B cell (primary cell): ENCODE measurements around the gene C1QL1. TPM values are rescaled to one million over a fixed set of nuclear protein-coding genes. Genes with fewer than 3 reads are reported as not detected.

ENCODE experiments used
- ATAC-seq: fragments of 200-7000 bp; cut with Tn5 transposase; one replicate; pipeline ENCODE4 v1.10.0; 2021; ENCODE audit warnings: low read depth, mild to moderate bottlenecking, moderate number of reproducible peaks, moderate library complexity
- CTCF ChIA-PET: fragments of 350-600 bp; sonication (Branson Sonifier 250); formaldehyde crosslinking; loops from one replicate; lab custom pipeline; 2021; ENCODE audit warnings: antibody characterized with exemption, inconsistent platforms; lab: Charles Lee
- POLR2A ChIA-PET: fragments of 350-600 bp; sonication (Branson Sonifier 250); formaldehyde crosslinking; loops from one replicate; lab custom pipeline; 2021; ENCODE audit warnings: antibody characterized with exemption; lab: Charles Lee
- DNase-seq: peaks from one replicate; pipeline ENCODE4 v3.0.0; 2013
- H2AFZ ChIP-seq: 2 replicates; pipeline ENCODE4 v1.6.1; 2012; ENCODE audit warnings: mild to moderate bottlenecking, low read depth, low read length; ENCODE audit not compliant: insufficient read depth, poor library complexity, severe bottlenecking
- H3K27ac ChIP-seq, 2 donors: 1 replicate in 1 of 2; 2 replicates in 1 of 2; pipeline ENCODE4 v1.5.1; 2012 to 2013; ENCODE audit warnings: low read length in 2 of 2, mild to moderate bottlenecking in 2 of 2, moderate library complexity in 1 of 2
- H3K27me3 ChIP-seq, 4 experiments: fragments of 200-600 bp in 1 of 4; sonication (generic) in 1 of 4; replicated peaks in 1 of 4; 1 replicate in 2 of 4; 2 replicates in 2 of 4; pipeline versions ENCODE4 v1.6.1 to v1.7.0; 2013 to 2016; ENCODE audit warnings: low read length in 3 of 4, mild to moderate bottlenecking in 2 of 4, mixed read lengths in 1 of 4, moderate library complexity in 1 of 4; ENCODE audit not compliant: insufficient read depth in 4 of 4, control insufficient read depth in 3 of 4; ENCODE audit errors: control extremely low read depth in 1 of 4
- H3K36me3 ChIP-seq, 2 experiments: replicated peaks in 1 of 2; 1 replicate in 1 of 2; 2 replicates in 1 of 2; pipeline versions ENCODE4 v1.6.1 to v1.7.1; 2013; ENCODE audit warnings: low read length in 1 of 2; ENCODE audit not compliant: insufficient read depth in 2 of 2, control insufficient read depth in 1 of 2; ENCODE audit errors: control extremely low read depth in 1 of 2, extremely low read depth in 1 of 2
- H3K4me1 ChIP-seq, 2 donors: fragments of 200-600 bp in 1 of 2; sonication (generic) in 1 of 2; 1 replicate in 1 of 2; 2 replicates in 1 of 2; pipeline versions ENCODE4 v1.5.1 to v1.6.1; 2013 to 2017; ENCODE audit warnings: low read length in 2 of 2; ENCODE audit not compliant: control insufficient read depth in 2 of 2, insufficient read depth in 2 of 2
- H3K4me2 ChIP-seq: replicated peaks from 2 replicates; pipeline ENCODE3; 2012; ENCODE audit warnings: mild to moderate bottlenecking, low read depth, low read length; ENCODE audit not compliant: poor library complexity, severe bottlenecking
- H3K4me3 ChIP-seq, 5 experiments: fragments of 200-600 bp in 1 of 5; sonication (generic) in 1 of 5; 1 replicate in 3 of 5; 2 replicates in 2 of 5; pipeline versions ENCODE4 v1.5.1 to v1.7.0; 2011 to 2016; ENCODE audit warnings: low read length in 4 of 5, mild to moderate bottlenecking in 4 of 5, low read depth in 2 of 5, control low read depth in 1 of 5, moderate library complexity in 1 of 5; ENCODE audit not compliant: insufficient read depth in 1 of 5; ENCODE audit errors: control extremely low read depth in 1 of 5, extremely low read depth in 1 of 5
- H3K79me2 ChIP-seq: fragments of 200-600 bp; sonication (generic); one replicate; pipeline ENCODE4 v1.6.0; 2016; ENCODE audit warnings: low read length; ENCODE audit not compliant: control insufficient read depth, insufficient read depth
- H3K9ac ChIP-seq: fragments of 200-600 bp; sonication (generic); 2 replicates; pipeline ENCODE4 v1.6.1; 2017; ENCODE audit warnings: mild to moderate bottlenecking, low read length, moderate library complexity
- H3K9me3 ChIP-seq, 3 donors: one replicate each; pipeline versions ENCODE4 v1.6.1 to v1.7.1; 2013; ENCODE audit warnings: low read length in 2 of 3; ENCODE audit not compliant: control insufficient read depth in 2 of 3, insufficient read depth in 1 of 3; ENCODE audit errors: control extremely low read depth in 1 of 3
- H4K20me1 ChIP-seq: 2 replicates; pipeline ENCODE4 v1.6.0; 2012; ENCODE audit warnings: mild to moderate bottlenecking, low read length; ENCODE audit not compliant: insufficient read depth, control insufficient read depth, poor library complexity, severe bottlenecking
- H3K27ac Mint-ChIP-seq: one replicate; pipeline ENCODE4 v1.8.0; 2021; ENCODE audit warnings: mixed read lengths
- H3K27me3 Mint-ChIP-seq: one replicate; pipeline ENCODE4 v1.8.0; 2021; ENCODE audit warnings: mixed read lengths
- H3K4me1 Mint-ChIP-seq: one replicate; pipeline ENCODE4 v1.8.0; 2021; ENCODE audit warnings: mixed read lengths
- H3K4me3 Mint-ChIP-seq: one replicate; pipeline ENCODE4 v1.8.0; 2021; ENCODE audit warnings: mixed read lengths
- H3K9me3 Mint-ChIP-seq: one replicate; pipeline ENCODE4 v1.8.0; 2022; ENCODE audit warnings: mixed read lengths; ENCODE audit not compliant: insufficient read depth
- EZH2 ChIP-seq: IDR thresholded peaks from 2 replicates; pipeline ENCODE4 v1.6.1; 2012; ENCODE audit warnings: borderline replicate concordance, low read depth, mild to moderate bottlenecking, moderate library complexity, low read length; ENCODE audit not compliant: insufficient read depth, poor library complexity, severe bottlenecking
- WGBS: methylation state at CpG from one replicate; pipeline ENCODE4 v1.1.5; 2013; ENCODE audit warnings: missing lambda C conversion rate; ENCODE audit not compliant: insufficient coverage; 5-methylcytosine and 5-hydroxymethylcytosine counted together
- intact Hi-C: fragments of 100-400 bp; cut with micrococcal nuclease; formaldehyde crosslinking; loops from one replicate; pipeline ENCODE4 v1.10.0; 2022
- polyA plus RNA-seq: library from polyadenylated mRNA; depleted of rRNA; stranded (reverse); fragments of >200 nt; gene quantifications from 2 replicates; pipeline ENCODE4 v1.2.3, GENCODE V29; 2012
- total RNA-seq, 2 donors: library from RNA; stranded (reverse); fragments of 120-200 nt in 1 of 2; gene quantifications; 1 replicate in 1 of 2; 2 replicates in 1 of 2; pipeline versions ENCODE4 v1.2.3 to v1.2.4, GENCODE V29; 2013 to 2022
- TF ChIP-seq, protein P1 (sequence below): fragments of 200-600 bp; IDR thresholded peaks from one replicate; pipeline ENCODE4 v1.8.0; 2022; ENCODE audit warnings: antibody characterized with exemption, mild to moderate bottlenecking

Gene C1QL1
- total and polyA plus RNA-seq, 2 donors (not counting 1 experiment from before 2014, with no cell fraction given), result not detected

DNA sequence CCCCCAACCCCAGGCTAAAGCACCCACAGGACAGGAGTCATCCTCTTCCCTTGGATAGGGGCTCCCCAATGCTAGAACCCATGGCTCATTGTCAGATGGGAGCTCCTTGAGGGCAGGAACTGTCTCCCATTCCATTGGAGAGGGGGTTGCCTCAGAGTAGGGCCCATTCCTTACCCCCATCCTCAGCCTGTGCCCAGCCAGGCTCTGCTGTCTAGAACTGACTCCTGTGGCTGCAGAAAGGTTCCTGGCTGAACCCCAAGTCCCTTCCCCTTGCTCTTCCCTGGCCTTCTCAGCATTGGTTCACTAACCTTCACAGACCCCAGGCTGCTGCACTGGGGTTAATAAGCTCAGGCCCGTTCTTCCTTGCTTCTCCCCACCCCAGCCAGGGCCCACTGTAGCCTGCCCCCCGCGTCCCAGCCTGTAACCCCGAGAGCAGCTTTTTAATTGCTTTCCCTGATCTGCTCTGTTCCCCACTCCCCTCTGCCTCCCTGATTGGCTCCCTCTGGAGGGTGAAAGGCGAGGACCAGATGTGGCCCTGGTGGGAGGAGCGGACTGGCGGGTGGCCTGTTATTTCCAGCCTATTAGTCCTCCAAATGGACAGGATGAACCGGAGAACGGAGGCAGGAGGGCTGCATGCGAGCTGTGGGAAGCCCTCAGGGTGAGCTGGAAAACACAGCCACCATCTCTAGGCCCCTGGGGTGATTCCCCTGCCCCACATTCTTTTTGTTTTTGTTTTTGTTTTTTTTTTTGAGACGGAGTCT, 46.8 kb downstream of the C1QL1 start:
- H2AFZ ChIP-seq, result peak overlapping the region; percentile 10
- intact Hi-C loops, result no loop called here
- DNase-seq (no peak), ATAC-seq (no peak)
- 83% methylated on average over 8 of the region's 11 CpGs for WGBS
- Mint-ChIP-seq H3K27me3 (peaks cover 8% of the 10 kb centered on the region), H3K4me3 (no peak overlapping the region), H3K27ac (no peak overlapping the region), H3K4me1 (peaks cover 12% of the 10 kb centered on the region), H3K9me3 (no peaks in the 10 kb centered on the region)
- H3K79me2 ChIP-seq, result no peaks in the 10 kb centered on the region
- peaks cover 10 to 13% of the 10 kb centered on the region in 2 donors for H3K4me1 ChIP-seq
- no peaks in the 10 kb centered on the region for H3K36me3 ChIP-seq
- H4K20me1 ChIP-seq, result no peaks in the 10 kb centered on the region
- H3K9me3 ChIP-seq, result no peaks in the 10 kb centered on the region
- H3K27me3 ChIP-seq, result peaks cover 0 to 26% (median 6%) of the 10 kb centered on the region in 4 experiments
- H3K4me2 ChIP-seq, result no peak overlapping the region
- H3K9ac ChIP-seq, result no peak overlapping the region
- CTCF ChIA-PET, result interaction anchor here (1.6 to 6.0 kb wide), 5 partner anchors 101 to 276 kb away, joined by 4 to 95 read pairs (median 21); partner anchors contain the start of gene ACBD4
- TF ChIP-seq, protein P1, sequence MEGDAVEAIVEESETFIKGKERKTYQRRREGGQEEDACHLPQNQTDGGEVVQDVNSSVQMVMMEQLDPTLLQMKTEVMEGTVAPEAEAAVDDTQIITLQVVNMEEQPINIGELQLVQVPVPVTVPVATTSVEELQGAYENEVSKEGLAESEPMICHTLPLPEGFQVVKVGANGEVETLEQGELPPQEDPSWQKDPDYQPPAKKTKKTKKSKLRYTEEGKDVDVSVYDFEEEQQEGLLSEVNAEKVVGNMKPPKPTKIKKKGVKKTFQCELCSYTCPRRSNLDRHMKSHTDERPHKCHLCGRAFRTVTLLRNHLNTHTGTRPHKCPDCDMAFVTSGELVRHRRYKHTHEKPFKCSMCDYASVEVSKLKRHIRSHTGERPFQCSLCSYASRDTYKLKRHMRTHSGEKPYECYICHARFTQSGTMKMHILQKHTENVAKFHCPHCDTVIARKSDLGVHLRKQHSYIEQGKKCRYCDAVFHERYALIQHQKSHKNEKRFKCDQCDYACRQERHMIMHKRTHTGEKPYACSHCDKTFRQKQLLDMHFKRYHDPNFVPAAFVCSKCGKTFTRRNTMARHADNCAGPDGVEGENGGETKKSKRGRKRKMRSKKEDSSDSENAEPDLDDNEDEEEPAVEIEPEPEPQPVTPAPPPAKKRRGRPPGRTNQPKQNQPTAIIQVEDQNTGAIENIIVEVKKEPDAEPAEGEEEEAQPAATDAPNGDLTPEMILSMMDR, result no peak
- TF ChIP-seq EZH2, result no peak
- H3K4me3 ChIP-seq, result no peak overlapping the region
- POLR2A ChIA-PET, result interaction anchor here (0.6 to 1.2 kb wide), 2 partner anchors 227 to 313 kb away, joined by 7 to 11 read pairs; partner anchors contain the start of gene HEXIM1
- H3K27ac ChIP-seq, result no peak overlapping the region

GRCh38 chr17:44920565-44920940, 47.5 kb downstream of the C1QL1 start:
- intact Hi-C loops, result loop anchor here (1.0 kb wide), 2 partner anchors 102 to 212 kb away; partner anchors contain the start of gene PLCD3
- H2AFZ ChIP-seq, result peak overlapping the region; percentile 10
- Mint-ChIP-seq H3K27ac (no peak overlapping the region), H3K27me3 (peaks cover 8% of the 10 kb centered on the region), H3K9me3 (no peaks in the 10 kb centered on the region), H3K4me3 (no peak overlapping the region), H3K4me1 (peaks cover 12% of the 10 kb centered on the region)
- H4K20me1 ChIP-seq, result no peaks in the 10 kb centered on the region
- no peak overlapping the region for H3K9ac ChIP-seq
- no peaks in the 10 kb centered on the region for H3K79me2 ChIP-seq
- H3K9me3 ChIP-seq, result no peaks in the 10 kb centered on the region
- H3K4me2 ChIP-seq, result peak overlapping the region; percentile 31
- H3K4me1 ChIP-seq, result peaks cover 10 to 13% of the 10 kb centered on the region in 2 donors
- H3K4me3 ChIP-seq, result no peak overlapping the region
- 20% methylated on average over 4 of the region's 7 CpGs for WGBS
- DNase-seq (peak; percentile 35), ATAC-seq (peak; percentile 40)
- POLR2A ChIA-PET, result interaction anchor here (0.6 to 1.2 kb wide), 2 partner anchors 228 to 314 kb away, joined by 7 to 11 read pairs; partner anchors contain the start of gene HEXIM1
- no peak overlapping the region for H3K27ac ChIP-seq
- H3K27me3 ChIP-seq, result peaks cover 0 to 28% (median 6%) of the 10 kb centered on the region in 4 experiments
- TF ChIP-seq, protein P1, result no peak
- no peak for TF ChIP-seq EZH2
- H3K36me3 ChIP-seq, result no peaks in the 10 kb centered on the region
- CTCF ChIA-PET, result interaction anchor here (0.6 to 6.0 kb wide), 19 partner anchors 9 to 277 kb away, joined by 3 to 95 read pairs (median 4); partner anchors contain the start of gene ACBD4
